Heart left ventricle (tissue), 13 donors: ENCODE data around the gene MPDZ.

Experiments used
- CTCF ChIP-seq, 12 donors: fragments of 200-600 bp; sonication (generic) in 4 of 12; IDR thresholded peaks; one replicate each; pipeline versions ENCODE4 v1.5.0 to v1.8.0; 2018 to 2022; ENCODE audit warnings: antibody characterized with exemption in 12 of 12, mild to moderate bottlenecking in 5 of 12
- POLR2A ChIP-seq, 2 donors: fragments of 450-650 bp; IDR thresholded peaks; one replicate each; pipeline ENCODE4 v1.6.1; 2017; ENCODE audit warnings: antibody characterized with exemption in 2 of 2, mild to moderate bottlenecking in 2 of 2, moderate library complexity in 2 of 2
- donor health status: ischemic (EF 13 %, LVEDD 7.1; RV severe dilation, severe dysfunction).
- donor health status: DM: no; HTN: yes; CAD: no.
- donor health status: DM: no; HTN: no; CAD: no.
- donor health status: ischemic (EF 25% LVEDD 6.9; RV normal size, moderate dysfunction).
- donor health status: ischemic (EF 25% LVEDD 5.7; RV mildly dilated, moderate dysfunction).
- donor health status: ischemic (EF 35%, LVEDD 5.7; RV mildly dilated, moderate dysfunction).
- donor health status: nonischemic (EF 11% LVEDD 7.7; RV severe dilation, severe dysfunction).
- donor health status: DM: yes; HTN: yes; CAD: no.
- donor health status: PGD.
- donor health status: ischemic (EF 29% LVEDD 5.4; RV normal size, mild dysfunction).
- donor health status: nonischemic (EF 23%, LVEDD 6.1; RV moderate dilation, normal function).

DNA sequence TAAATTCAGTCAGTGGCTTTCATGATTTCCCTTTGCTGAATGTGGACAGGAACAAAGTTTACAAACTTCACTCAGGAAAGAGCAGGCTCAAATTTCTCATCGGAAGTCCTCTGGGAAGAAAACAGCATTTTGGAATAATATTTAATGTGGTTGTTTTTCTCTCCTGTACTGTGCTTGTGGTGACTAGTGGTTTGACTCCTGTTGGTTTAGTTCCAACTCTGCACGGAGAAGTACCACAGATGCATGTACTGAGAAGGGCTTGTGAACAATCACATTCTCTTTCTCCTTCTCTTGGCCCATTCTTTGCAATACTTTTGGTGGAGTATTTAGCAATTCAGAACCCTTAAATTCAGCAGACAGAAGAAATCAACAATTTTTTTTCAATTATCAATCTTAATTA lies 13.3 kb downstream of the MPDZ start:
- TF ChIP-seq CTCF (IDR thresholded peaks at IDR 0.05): no peak
- TF ChIP-seq POLR2A (IDR thresholded peaks at IDR 0.05): no peak
